Stimulated activated CD4-positive, alpha-beta T cell treated with anti-CD3 and anti-CD28 coated beads, Interleukin-1b, Interleukin-23, amount 100 ng/mL, for 4 hours (primary cell): Measurements from ENCODE around the gene ZKSCAN7.
"Not testable (repeated sequence)": the region's sequence is repeated elsewhere in the genome, so short reads cannot be mapped to it uniquely, and the experiment has no call there.

ENCODE experiments used
- DNase-seq, 2 donors: peaks; one replicate each; pipeline ENCODE4 v3.0.0-alpha.2; 2020; ENCODE audit warnings: low read depth in 2 of 2

The ZKSCAN7 gene

DNA sequence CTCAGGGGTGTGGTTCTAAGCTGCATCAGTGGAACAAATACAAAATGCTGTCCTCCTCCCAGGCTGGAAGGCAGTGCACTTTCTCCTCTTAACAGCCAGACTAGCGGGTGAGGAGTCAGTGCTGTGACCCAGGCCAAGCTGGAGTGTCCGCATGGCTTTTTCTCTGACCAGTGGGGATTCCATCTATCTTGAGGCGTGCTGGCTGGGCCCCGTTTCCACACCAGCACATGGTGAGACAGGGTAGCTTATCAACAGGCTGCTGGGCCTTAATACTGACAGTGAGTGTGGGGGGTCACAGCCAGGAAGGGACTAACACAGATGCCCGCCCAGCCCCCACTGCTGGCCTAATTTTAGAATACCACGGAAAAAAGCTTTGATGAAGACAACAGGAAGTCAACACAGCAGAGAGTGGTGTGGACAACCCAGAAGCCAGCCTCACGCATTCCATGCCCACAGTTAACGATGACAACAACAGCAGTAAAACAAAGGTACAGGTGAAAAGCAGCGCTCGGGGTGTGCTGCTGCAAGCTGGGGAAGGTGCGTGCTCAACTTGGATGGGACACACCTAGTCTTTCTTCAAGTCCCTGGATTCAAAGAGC lies 22.5 kb downstream of the ZKSCAN7 start:
- not testable (repeated sequence) for DNase-seq

DNA sequence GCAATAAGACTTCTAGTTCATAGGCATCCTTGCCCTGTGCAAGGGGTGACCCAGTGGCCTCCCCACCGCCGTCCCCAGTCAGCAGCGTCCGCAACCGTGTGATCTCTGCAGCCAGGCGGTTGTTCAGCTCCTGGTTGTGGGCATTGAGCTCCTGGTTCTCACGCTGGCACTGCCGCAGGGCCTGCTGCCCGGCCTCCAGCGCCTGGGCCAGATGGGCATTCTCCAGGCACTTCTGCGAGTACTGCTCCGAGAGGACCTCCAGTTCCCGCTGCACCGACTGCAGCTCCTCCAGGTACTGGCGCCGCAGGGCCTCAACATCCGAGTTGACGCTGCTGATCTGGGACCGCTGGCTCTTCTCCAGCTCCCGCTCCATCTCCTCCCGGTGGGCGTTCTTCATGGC lies 23.3 kb downstream of the ZKSCAN7 start:
- not testable (repeated sequence) for DNase-seq

DNA sequence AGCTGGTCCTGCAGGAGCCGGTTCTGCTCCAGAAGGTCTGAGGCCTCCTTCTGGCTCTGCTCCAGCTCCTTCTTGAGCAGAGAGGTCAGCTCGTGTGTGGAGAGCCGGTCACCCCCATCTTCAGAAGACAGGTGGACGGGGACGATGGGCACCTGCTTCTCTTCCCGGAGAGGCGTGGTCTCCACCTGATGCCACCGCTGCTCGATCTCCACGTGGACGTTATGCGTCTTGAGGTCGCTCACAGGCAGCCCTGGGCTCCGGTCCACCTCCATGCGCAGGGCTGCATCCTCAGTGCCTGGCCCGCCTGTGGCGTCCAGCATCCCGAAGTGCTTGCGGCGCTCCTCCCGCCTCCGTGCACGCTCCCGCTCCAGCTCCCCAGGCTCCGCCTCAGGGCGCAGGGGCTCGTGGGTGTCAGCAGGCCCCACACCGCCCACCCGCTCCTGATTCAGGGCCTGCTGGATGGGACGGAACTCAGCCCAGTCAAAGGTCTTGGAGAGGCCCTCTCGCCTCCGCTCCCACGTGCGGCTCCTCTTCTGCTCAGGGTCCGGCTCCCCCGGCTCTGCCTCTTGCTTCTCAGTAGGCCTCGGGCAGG lies 24.0 kb downstream of the ZKSCAN7 start:
- not testable (repeated sequence) for DNase-seq

DNA sequence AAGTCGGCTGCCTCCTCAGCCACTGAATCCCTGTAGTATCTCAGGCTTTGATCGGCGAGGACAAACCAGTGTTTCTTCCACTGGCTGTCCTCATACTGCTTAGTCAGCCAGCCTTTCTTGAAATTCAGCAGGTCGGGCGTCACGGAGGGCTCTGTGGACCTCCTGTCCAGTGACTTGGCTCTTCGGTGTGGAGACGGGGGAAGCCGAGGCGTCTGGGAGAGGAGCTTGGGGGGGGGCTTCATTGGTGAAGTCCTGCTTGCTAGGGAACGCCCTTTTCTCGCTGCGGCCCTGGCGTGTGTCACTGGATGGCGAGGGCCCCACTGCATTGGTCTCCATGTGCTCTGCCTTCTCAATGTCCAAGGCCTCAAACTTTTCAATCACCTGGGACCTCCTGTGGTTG lies 24.8 kb downstream of the ZKSCAN7 start:
- not testable (repeated sequence) for DNase-seq

DNA sequence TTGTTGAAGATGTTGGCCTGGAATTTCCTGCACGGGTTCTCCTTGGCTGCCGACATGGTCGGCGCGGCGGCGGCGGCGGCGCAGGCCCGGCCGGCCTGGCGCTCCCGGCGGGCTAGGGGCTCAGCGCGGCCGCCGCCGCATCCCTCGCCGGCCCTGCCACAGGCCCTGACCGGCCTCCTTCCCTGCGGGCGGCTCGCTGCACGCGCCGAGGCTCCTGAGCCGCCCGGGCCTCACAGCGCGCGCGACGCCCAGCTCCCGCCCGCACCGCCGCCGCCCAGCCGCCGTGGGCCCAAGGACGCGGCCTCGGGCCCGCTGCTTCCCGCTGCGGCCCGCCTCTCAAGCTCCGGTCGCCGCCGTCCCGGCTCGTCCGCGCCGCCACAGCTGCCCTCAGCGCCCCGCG lies 26.0 kb downstream of the ZKSCAN7 start:
- not testable (repeated sequence) for DNase-seq

DNA sequence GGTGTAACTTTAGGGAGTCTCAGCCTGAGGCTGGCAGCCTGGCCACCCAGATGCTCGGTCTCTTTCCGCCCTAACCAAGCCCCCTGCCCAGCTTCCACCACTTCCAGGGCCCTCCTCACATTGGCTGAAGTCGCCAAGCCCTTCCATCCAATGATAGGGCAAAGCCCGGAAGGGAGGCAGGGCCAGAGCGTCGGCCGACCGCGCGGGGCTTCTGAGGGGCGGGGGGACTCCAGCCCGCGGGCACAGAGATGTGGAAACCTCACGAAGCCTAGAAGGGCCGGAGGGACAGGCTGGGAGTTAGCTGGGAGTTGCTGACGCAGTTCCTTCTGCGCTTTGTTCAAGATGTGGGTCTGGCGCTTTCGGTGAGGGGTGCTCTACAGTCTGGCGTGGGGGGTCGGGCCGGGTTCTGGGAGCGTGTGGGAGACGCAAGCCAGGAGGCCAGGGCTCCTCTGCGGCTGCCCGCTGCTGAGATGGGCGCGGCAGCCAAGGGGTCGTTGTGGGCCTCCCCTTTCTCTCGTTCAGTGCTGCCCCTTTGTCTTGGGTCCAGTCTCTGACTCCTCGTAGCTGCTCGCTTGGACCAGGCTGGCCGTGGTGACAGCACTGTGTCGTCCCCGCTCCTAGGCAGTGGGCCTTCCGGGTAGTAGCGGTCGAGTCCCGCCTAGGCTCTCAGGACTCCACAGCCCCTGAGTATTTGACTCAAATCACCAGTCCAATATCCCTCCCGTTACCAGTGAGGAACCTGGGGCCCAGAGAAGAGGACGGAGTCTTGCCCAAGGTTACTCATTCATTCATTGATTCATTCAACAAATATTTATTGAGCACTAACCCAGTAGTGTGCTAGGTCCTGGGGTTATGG lies 29.9 kb downstream of the ZKSCAN7 start, which contains the start of gene ZNF660:
TSS of gene ZNF660 (plus strand) at position 319 of the 856 bp plus-strand sequence. CDS start 9,230 bp downstream, outside the sequence.
- no peak for DNase-seq

DNA sequence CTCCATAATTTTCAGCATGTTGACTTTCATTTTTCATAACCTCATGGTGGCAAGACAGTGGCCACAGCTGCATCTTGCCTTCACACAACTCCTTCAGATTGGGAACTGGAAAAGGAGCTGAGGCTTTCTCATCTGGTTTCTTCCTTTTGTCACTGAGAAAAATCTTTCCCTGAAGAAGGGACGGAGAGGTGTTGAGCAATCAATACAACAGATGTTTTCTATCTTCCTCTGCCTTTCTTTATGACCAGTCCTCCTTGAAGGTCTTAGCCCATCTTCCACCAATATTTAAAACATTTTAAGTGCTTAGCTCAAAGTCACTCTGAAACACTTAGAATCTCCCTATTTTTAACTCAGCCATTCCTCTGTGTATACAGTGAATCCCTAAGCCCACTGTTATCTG lies 41.6 kb downstream of the ZKSCAN7 start:
- DNase-seq: no peak

DNA sequence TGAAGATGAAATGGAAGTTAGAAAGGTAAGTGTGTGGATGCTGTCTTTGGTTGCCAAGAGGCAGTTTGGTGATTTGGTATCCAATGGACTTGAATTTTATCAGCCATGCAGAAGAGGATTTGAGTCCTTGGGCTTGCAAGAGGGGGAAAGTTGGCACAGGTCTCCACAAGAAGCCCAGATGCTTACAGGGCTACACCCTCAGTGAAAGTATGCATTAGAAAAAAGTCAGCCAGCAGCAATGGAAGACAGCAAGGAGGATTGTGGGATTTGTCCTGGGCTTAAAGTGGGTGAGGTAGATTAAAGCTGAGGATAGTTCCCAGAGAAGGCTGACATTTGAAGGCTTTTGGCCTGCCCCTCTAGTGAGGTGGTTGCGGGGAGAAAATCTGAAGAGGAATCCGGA lies 46.8 kb downstream of the ZKSCAN7 start:
- DNase-seq: no peak

DNA sequence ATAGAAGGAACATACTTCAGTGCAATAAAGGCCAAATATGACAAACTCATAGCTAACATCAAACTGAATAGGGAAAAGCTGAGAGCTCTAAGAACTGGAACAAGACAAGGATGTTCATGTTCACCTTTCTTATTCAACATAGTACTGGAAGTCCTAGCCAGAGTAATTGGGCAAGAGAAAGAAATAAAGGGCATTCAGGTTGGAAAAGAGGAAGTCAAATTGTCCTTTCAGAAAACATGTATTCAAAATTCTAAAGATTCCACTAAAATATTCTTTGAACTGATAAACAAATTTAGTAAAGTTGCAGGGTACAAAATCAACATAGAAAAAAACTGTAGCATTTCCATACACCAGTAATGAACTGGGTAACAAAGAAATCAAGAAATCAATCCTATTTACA lies 57.7 kb downstream of the ZKSCAN7 start:
- DNase-seq: no peak
